SK-N-SH (cell line): ENCODE results near the gene LHFPL6. TPM values are rescaled to one million over a fixed set of nuclear protein-coding genes. Genes with fewer than 3 reads are reported as not detected.

Source experiments
- CTCF ChIA-PET: fragments of 300-600, 350-600 bp; formaldehyde crosslinking; extraction: SDS; loops from one replicate; lab custom pipeline; 2021; lab: Yijun Ruan, JAX
- POLR2A ChIA-PET: fragments of 350-600 bp; sonication (Branson Sonifier 250); formaldehyde crosslinking; extraction: SDS; loops from one replicate; lab custom pipeline; 2020; ENCODE audit warnings: antibody characterized with exemption, inconsistent platforms; lab: Yijun Ruan, JAX
- DNase-seq: peaks from one replicate; pipeline ENCODE4 v3.0.0; 2012
- H2AFZ ChIP-seq: fragments of 200-600 bp; sonication (generic); 2 replicates; pipeline ENCODE4 v1.8.1; 2016; ENCODE audit warnings: antibody characterized with exemption, mild to moderate bottlenecking, low read depth
- H3F3A ChIP-seq: fragments of 200-600 bp; sonication (generic); replicated peaks from 2 replicates; pipeline ENCODE3; 2016; ENCODE audit warnings: antibody characterized with exemption, mild to moderate bottlenecking; ENCODE audit not compliant: insufficient read depth
- H3K27ac ChIP-seq, 2 experiments: fragments of 200-500 bp in 1 of 2; fragments of 200-600 bp in 1 of 2; sonication (Bioruptor generic) in 1 of 2; sonication (generic), shearing (Covaris generic) in 1 of 2; 2 replicates each; pipeline versions ENCODE4 v1.5.1 to v1.6.1; 2014 to 2016; ENCODE audit warnings: low read depth in 2 of 2, inconsistent platforms in 1 of 2, low read length in 1 of 2, mild to moderate bottlenecking in 1 of 2, mixed read lengths in 1 of 2
- H3K27me3 ChIP-seq: fragments of 200-600 bp; sonication (generic), shearing (Covaris generic); 2 replicates; pipeline ENCODE4 v1.6.1; 2016; ENCODE audit warnings: mixed run types; ENCODE audit not compliant: insufficient read depth
- H3K36me3 ChIP-seq, 2 experiments: fragments of 200-500 bp in 1 of 2; fragments of 200-600 bp in 1 of 2; sonication (Bioruptor generic) in 1 of 2; sonication (generic) in 1 of 2; replicated peaks in 1 of 2; 2 replicates each; pipeline versions ENCODE3 to v1.5.1; 2014 to 2016; ENCODE audit warnings: low read length in 1 of 2, mild to moderate bottlenecking in 1 of 2; ENCODE audit not compliant: insufficient read depth in 2 of 2, control insufficient read depth in 1 of 2
- H3K4me1 ChIP-seq, 2 experiments: fragments of 200-500 bp in 1 of 2; fragments of 200-600 bp in 1 of 2; sonication (Bioruptor generic) in 1 of 2; sonication (generic), shearing (Covaris generic) in 1 of 2; 2 replicates each; pipeline versions ENCODE4 v1.5.1 to v1.6.1; 2014 to 2016; ENCODE audit warnings: low read depth in 1 of 2, low read length in 1 of 2, mixed run types in 1 of 2; ENCODE audit not compliant: insufficient read depth in 2 of 2, control insufficient read depth in 1 of 2
- H3K4me2 ChIP-seq: fragments of 200-600 bp; sonication (generic), shearing (Covaris generic); 2 replicates; pipeline ENCODE4 v1.6.1; 2017; ENCODE audit warnings: mixed run types
- H3K4me3 ChIP-seq, 2 experiments: fragments of 200-500 bp in 1 of 2; fragments of 200-600 bp in 1 of 2; sonication (Bioruptor generic) in 1 of 2; sonication (generic), shearing (Covaris generic) in 1 of 2; 2 replicates each; pipeline versions ENCODE4 v1.5.1 to v1.8.1; 2014 to 2016; ENCODE audit warnings: low read depth in 2 of 2, inconsistent platforms in 1 of 2, low read length in 1 of 2, mild to moderate bottlenecking in 1 of 2, mixed read lengths in 1 of 2, moderate library complexity in 1 of 2
- H3K79me2 ChIP-seq: fragments of 200-600 bp; sonication (generic); 2 replicates; pipeline ENCODE4 v1.8.1; 2017; ENCODE audit warnings: mild to moderate bottlenecking; ENCODE audit not compliant: insufficient read depth
- H3K9ac ChIP-seq: fragments of 200-600 bp; sonication (generic); 2 replicates; pipeline ENCODE4 v1.6.1; 2017; ENCODE audit warnings: mixed run types
- H3K9me2 ChIP-seq: fragments of 200-600 bp; sonication (generic); 2 replicates; pipeline ENCODE4 v1.6.1; 2017; ENCODE audit warnings: mixed run types
- H3K9me3 ChIP-seq: fragments of 200-600 bp; sonication (generic); 2 replicates; pipeline ENCODE4 v1.6.1; 2017; ENCODE audit warnings: mixed run types, mild to moderate bottlenecking, moderate library complexity
- H4K20me1 ChIP-seq: fragments of 200-600 bp; sonication (generic); 2 replicates; pipeline ENCODE4 v1.6.1; 2017; ENCODE audit warnings: mild to moderate bottlenecking, mixed run types; ENCODE audit not compliant: insufficient read depth
- CTCF ChIP-seq: fragments of 200-600 bp; sonication (generic); IDR thresholded peaks from 2 replicates; pipeline ENCODE4 v1.6.1; 2017; ENCODE audit warnings: antibody characterized with exemption, mild to moderate bottlenecking, moderate library complexity
- EP300 ChIP-seq, 2 experiments: IDR thresholded peaks; 2 replicates each; pipeline versions ENCODE4 v1.4.0 to v1.6.1; 2012; ENCODE audit warnings: borderline replicate concordance in 1 of 2, low read depth in 1 of 2, low read length in 1 of 2
- EZH2phosphoT487 ChIP-seq: fragments of 200-600 bp; sonication (generic); IDR thresholded peaks from 2 replicates; pipeline ENCODE4 v1.6.1; 2017; ENCODE audit warnings: low read depth, mixed run types, mild to moderate bottlenecking, antibody characterized with exemption, moderate library complexity, borderline replicate concordance
- FOSL2 ChIP-seq: IDR thresholded peaks from 2 replicates; pipeline ENCODE4 v1.4.0; 2012; ENCODE audit warnings: low read depth, mild to moderate bottlenecking, moderate library complexity, borderline replicate concordance
- FOXM1 ChIP-seq: IDR thresholded peaks from 2 replicates; pipeline ENCODE4 v1.4.0; 2012; ENCODE audit warnings: low read depth, mild to moderate bottlenecking
- MEF2A ChIP-seq: IDR thresholded peaks from 2 replicates; pipeline ENCODE4 v1.4.0; 2012; ENCODE audit warnings: low read depth, borderline replicate concordance
- RCOR1 ChIP-seq: fragments of 150-350 bp; IDR thresholded peaks from 2 replicates; pipeline ENCODE4 v1.6.1; 2017; ENCODE audit warnings: antibody characterized with exemption, low read length
- REST ChIP-seq: IDR thresholded peaks from 2 replicates; pipeline ENCODE4 v1.6.1; 2012; ENCODE audit warnings: mild to moderate bottlenecking, low read depth, low read length, moderate library complexity
- RFX5 ChIP-seq: IDR thresholded peaks from 2 replicates; pipeline ENCODE4 v1.6.1; 2012; ENCODE audit warnings: mild to moderate bottlenecking, improper control_type of control experiment, low read length
- TEAD4 ChIP-seq: IDR thresholded peaks from 2 replicates; pipeline ENCODE4 v1.4.0; 2012; ENCODE audit warnings: mild to moderate bottlenecking, borderline replicate concordance; ENCODE audit not compliant: insufficient read depth
- YY1 ChIP-seq: IDR thresholded peaks from 2 replicates; pipeline ENCODE4 v1.4.0; 2012; ENCODE audit warnings: low read depth, mild to moderate bottlenecking
- WGBS: methylation state at CpG from one replicate; pipeline ENCODE4 v1.1.6; 2017; ENCODE audit warnings: low lambda C conversion rate; 5-methylcytosine and 5-hydroxymethylcytosine counted together
- polyA plus RNA-seq, 3 experiments: library from polyadenylated mRNA; depleted of rRNA; stranded (reverse); fragments of >200 nt; gene quantifications; 2 replicates each; pipeline ENCODE4 v1.2.3, GENCODE V29; 2012
- TF ChIP-seq, protein P1 (sequence below): IDR thresholded peaks from 2 replicates; pipeline ENCODE4; 2012

LHFPL6 gene
- polyA plus RNA-seq, 1 of the 3 experiments (the other 2 are of a cell fraction), result 22.2 TPM

DNA sequence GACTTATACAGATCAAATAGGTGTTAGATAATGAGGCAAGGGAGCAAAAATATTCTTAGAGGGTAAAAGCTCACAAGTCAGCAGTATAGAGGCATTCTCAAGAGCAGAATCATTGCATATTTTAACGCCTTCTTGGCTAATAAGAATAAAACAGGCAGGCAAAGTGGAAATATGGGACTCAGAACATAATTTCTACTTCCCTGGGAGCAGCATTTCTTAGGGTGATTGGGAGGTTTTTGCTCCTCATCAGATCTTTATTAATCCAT is 39.6 kb downstream of the LHFPL6 start:
- Histone ChIP-seq H3F3A (peaks cover 10% of the 10 kb centered on the region), H3K9me2 (no peaks in the 10 kb centered on the region), H3K27ac (no peak overlapping the region), H3K4me2 (no peak overlapping the region), H3K4me3 (no peak overlapping the region), H3K36me3 (no peaks in the 10 kb centered on the region), H3K27me3 (no peaks in the 10 kb centered on the region), H3K4me1 (peaks cover 2 to 36% of the 10 kb centered on the region in 2 experiments; a peak in 3 of 4 replicates), H3K9me3 (no peaks in the 10 kb centered on the region), H2AFZ (no peak overlapping the region), H3K9ac (no peak overlapping the region), H3K79me2 (no peaks in the 10 kb centered on the region), H4K20me1 (no peaks in the 10 kb centered on the region)
- ChIA-PET POLR2A (no interaction called here), CTCF (interaction anchor here (1.3 kb wide), 1 partner anchor 48 kb away, joined by 4 read pairs; no protein-coding TSS in a partner anchor)
- TF ChIP-seq RFX5 (no peak), MEF2A (no peak), EP300 (IDR thresholded peaks at IDR 0.05; ENCODE audit: borderline replicate concordance in 1 of 2, low read depth in 1 of 2, low read length in 1 of 2) (no peak), EZH2phosphoT487 (no peak), CTCF (no peak), FOXM1 (no peak), TEAD4 (no peak), YY1 (no peak)
- WGBS, result 80% methylated on average over 1 of the region's 1 CpG
- no peak for DNase-seq

DNA sequence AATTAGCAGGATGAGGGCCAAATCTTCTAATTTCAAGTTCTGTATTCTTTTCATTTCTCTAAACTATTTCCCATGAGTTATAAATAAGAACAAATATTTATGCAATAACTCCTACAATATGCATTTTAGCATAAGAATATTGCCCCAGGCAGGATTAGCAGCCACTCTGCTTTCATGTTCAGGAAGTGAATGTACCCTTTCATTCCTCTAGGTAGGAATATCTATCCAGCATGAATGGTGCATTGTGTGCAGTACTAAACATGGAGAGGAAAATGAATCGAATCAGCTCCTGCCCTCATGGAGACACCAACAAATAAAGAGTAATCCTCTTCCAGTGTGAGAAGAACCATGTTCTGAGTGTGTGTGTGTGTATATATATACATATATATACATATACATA is 41.0 kb downstream of the LHFPL6 start:
- Histone ChIP-seq H3K9me3 (no peaks in the 10 kb centered on the region), H3K4me1 (peaks cover 2 to 36% of the 10 kb centered on the region in 2 experiments; a peak in 3 of 4 replicates), H2AFZ (no peak overlapping the region), H3K27me3 (no peaks in the 10 kb centered on the region), H3K4me3 (no peak overlapping the region), H3K9ac (no peak overlapping the region), H3K79me2 (no peaks in the 10 kb centered on the region), H4K20me1 (no peaks in the 10 kb centered on the region), H3K4me2 (no peak overlapping the region), H3K36me3 (no peaks in the 10 kb centered on the region), H3K9me2 (no peaks in the 10 kb centered on the region), H3K27ac (no peak overlapping the region), H3F3A (peaks cover 10% of the 10 kb centered on the region)
- no peak for DNase-seq
- CTCF ChIA-PET, result no interaction called here
- POLR2A ChIA-PET, result no interaction called here
- WGBS, result 69% methylated on average over 1 of the region's 1 CpG
- TF ChIP-seq FOSL2 (no peak), REST (no peak), RCOR1 (no peak)
- TF ChIP-seq, protein P1, sequence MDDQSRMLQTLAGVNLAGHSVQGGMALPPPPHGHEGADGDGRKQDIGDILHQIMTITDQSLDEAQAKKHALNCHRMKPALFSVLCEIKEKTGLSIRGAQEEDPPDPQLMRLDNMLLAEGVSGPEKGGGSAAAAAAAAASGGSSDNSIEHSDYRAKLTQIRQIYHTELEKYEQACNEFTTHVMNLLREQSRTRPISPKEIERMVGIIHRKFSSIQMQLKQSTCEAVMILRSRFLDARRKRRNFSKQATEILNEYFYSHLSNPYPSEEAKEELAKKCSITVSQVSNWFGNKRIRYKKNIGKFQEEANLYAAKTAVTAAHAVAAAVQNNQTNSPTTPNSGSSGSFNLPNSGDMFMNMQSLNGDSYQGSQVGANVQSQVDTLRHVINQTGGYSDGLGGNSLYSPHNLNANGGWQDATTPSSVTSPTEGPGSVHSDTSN, result no peak
